Heart left ventricle (tissue), 16 donors: Measurements from ENCODE around the gene NALCN. TPM values are rescaled to one million over a fixed set of nuclear protein-coding genes. Genes with fewer than 3 reads are reported as not detected.

Experiments
- ATAC-seq, 4 donors: fragments of 200-7000 bp; cut with Tn5 transposase; one replicate each; pipeline ENCODE4 v1.9.1; 2020 to 2022; ENCODE audit warnings: moderate library complexity in 4 of 4, mild to moderate bottlenecking in 3 of 4, moderate number of reproducible peaks in 1 of 4
- DNase-seq, 5 donors: peaks; one replicate each; pipeline ENCODE4 v3.0.0-alpha.2; 2020
- H3K27ac ChIP-seq, 12 donors: fragments of 200-600 bp; sonication (generic) in 4 of 12; one replicate each; pipeline versions ENCODE4 v1.5.0 to v1.8.0; 2016 to 2022; ENCODE audit warnings: mild to moderate bottlenecking in 2 of 12
- H3K27me3 ChIP-seq, 9 donors: fragments of 200-600 bp; sonication (generic) in 2 of 9; one replicate each; pipeline versions ENCODE4 v1.5.1 to v1.8.0; 2016 to 2022; ENCODE audit warnings: mild to moderate bottlenecking in 3 of 9
- H3K36me3 ChIP-seq, 9 donors: fragments of 200-600 bp; sonication (generic) in 2 of 9; one replicate each; pipeline versions ENCODE4 v1.5.0 to v1.8.0; 2018 to 2022; ENCODE audit warnings: mild to moderate bottlenecking in 2 of 9
- H3K4me1 ChIP-seq, 12 donors: fragments of 200-600 bp; sonication (generic) in 4 of 12; one replicate each; pipeline versions ENCODE4 v1.5.0 to v1.8.0; 2016 to 2022; ENCODE audit warnings: mild to moderate bottlenecking in 3 of 12
- H3K4me3 ChIP-seq, 12 donors: fragments of 200-600 bp; sonication (generic) in 4 of 12; one replicate each; pipeline versions ENCODE4 v1.5.0 to v1.8.0; 2017 to 2022; ENCODE audit warnings: mild to moderate bottlenecking in 9 of 12, moderate library complexity in 4 of 12
- H3K9me3 ChIP-seq, 12 donors: fragments of 200-600 bp; sonication (generic) in 4 of 12; one replicate each; pipeline versions ENCODE4 v1.5.0 to v1.8.0; 2016 to 2022; ENCODE audit warnings: mild to moderate bottlenecking in 1 of 12
- CTCF ChIP-seq, 12 donors: fragments of 200-600 bp; sonication (generic) in 4 of 12; IDR thresholded peaks; one replicate each; pipeline versions ENCODE4 v1.5.0 to v1.8.0; 2018 to 2022; ENCODE audit warnings: antibody characterized with exemption in 12 of 12, mild to moderate bottlenecking in 5 of 12
- POLR2A ChIP-seq, 2 donors: fragments of 450-650 bp; IDR thresholded peaks; one replicate each; pipeline ENCODE4 v1.6.1; 2017; ENCODE audit warnings: antibody characterized with exemption in 2 of 2, mild to moderate bottlenecking in 2 of 2, moderate library complexity in 2 of 2
- WGBS, 4 donors: extraction: QIAGEN DNeasy Blood & Tissue Kit in 2 of 4; methylation state at CpG; one replicate each; pipeline versions ENCODE4 v1.1.5 to v1.1.7; 2013 to 2018; 5-methylcytosine and 5-hydroxymethylcytosine counted together
- intact Hi-C, 10 donors: fragments of 100-400 bp; cut with DNase I; formaldehyde crosslinking; loops; one replicate each; pipeline versions ENCODE4 v1.11.1 to v1.14.2; 2022
- polyA plus RNA-seq, 2 donors: library from polyadenylated mRNA; stranded (reverse); fragments of 200-250 nt; gene quantifications; one replicate each; pipeline ENCODE4 v1.2.3, GENCODE V29; 2013
- total RNA-seq, 9 donors: library from RNA; depleted of rRNA in 2 of 9; stranded (reverse); fragments of >200 nt in 2 of 9; fragmentation: NEBNext Ultra II Directional in 3 of 9; extraction: Animal tissue kit (Norgen Biotek cat#: 25700) in 3 of 9; gene quantifications; one replicate each; pipeline versions ENCODE4 v1.1.0 to v1.2.4, GENCODE V29; 2016 to 2023
- donor health status: ischemic (EF 13 %, LVEDD 7.1; RV severe dilation, severe dysfunction).
- donor health status: healthy with polysubstance abuse.
- donor health status: DM: no; HTN: yes; CAD: no.
- donor health status: DM: no; HTN: no; CAD: no.
- donor health status: ischemic (EF 25% LVEDD 6.9; RV normal size, moderate dysfunction).
- donor health status: ischemic (EF 25% LVEDD 5.7; RV mildly dilated, moderate dysfunction).
- donor health status: healthy.
- donor health status: DM: yes; HTN: yes; CAD: no.
- donor health status: ischemic (EF 35%, LVEDD 5.7; RV mildly dilated, moderate dysfunction).
- donor health status: nonischemic (EF 11% LVEDD 7.7; RV severe dilation, severe dysfunction).
- donor health status: DM: yes; HTN: yes; CAD: no.
- donor health status: PGD.
- donor health status: ischemic (EF 29% LVEDD 5.4; RV normal size, mild dysfunction).
- donor health status: nonischemic (EF 23%, LVEDD 6.1; RV moderate dilation, normal function).

Gene NALCN
- total and polyA plus RNA-seq, 11 donors, result 1.9 to 11.4 (median 6.8) TPM; not detected in 1

- ATAC-seq, result peak in 3 of 4 donors; percentile 75 to 76 (median 76)
- TF ChIP-seq CTCF (IDR thresholded peaks at IDR 0.05) (no peak), POLR2A (IDR thresholded peaks at IDR 0.05) (no peak)
Measured at GRCh38 chr13:101408992-101409656, 7.2 kb downstream of the NALCN start.

GRCh38 chr13:101408154-101408553, 8.2 kb downstream of the NALCN start:
- TF ChIP-seq CTCF (IDR thresholded peaks at IDR 0.05), result no peak
- WGBS, 4 donors, result 77 to 84% (median 83%) methylated on average over 9 of the region's 9 CpGs
- DNase-seq (no peak), ATAC-seq (peak in 2 of 4 donors; percentile 24 to 38)
- H3K4me3 ChIP-seq, result peak overlapping the region in 1 of 12 donors; percentile 15
- no peaks in the 10 kb centered on the region for H3K9me3 ChIP-seq
- no peaks in the 10 kb centered on the region for H3K27me3 ChIP-seq
- intact Hi-C loops, result no loop called here
- no peaks in the 10 kb centered on the region for H3K36me3 ChIP-seq
- H3K4me1 ChIP-seq, result peaks cover 0 to 13% (median 0%) of the 10 kb centered on the region in 12 donors
- no peak overlapping the region for H3K27ac ChIP-seq

More at GRCh38 chr13:101408992-101409656, 7.2 kb downstream of the NALCN start:
- Histone ChIP-seq H3K27ac (peak overlapping the region in 3 of 12 donors; percentile 17 to 40 (median 19)), H3K9me3 (no peaks in the 10 kb centered on the region), H3K36me3 (no peaks in the 10 kb centered on the region), H3K27me3 (no peaks in the 10 kb centered on the region), H3K4me3 (no peak overlapping the region), H3K4me1 (peaks cover 0 to 13% (median 0%) of the 10 kb centered on the region in 12 donors)
- intact Hi-C loops, result no loop called here
- no peak for DNase-seq
- 40 to 68% (median 46%) methylated on average over 6 of the region's 6 CpGs for WGBS, 4 donors

- TF ChIP-seq POLR2A (IDR thresholded peaks at IDR 0.05) (no peak), CTCF (IDR thresholded peaks at IDR 0.05) (no peak)
- WGBS, 4 donors, result 64 to 75% (median 70%) methylated on average over 1 of the region's 1 CpG
- ATAC-seq (no peak), DNase-seq (no peak)
- Histone ChIP-seq H3K27ac (no peak overlapping the region), H3K9me3 (no peaks in the 10 kb centered on the region), H3K4me3 (no peak overlapping the region), H3K27me3 (no peaks in the 10 kb centered on the region), H3K4me1 (peaks cover 0 to 13% (median 0%) of the 10 kb centered on the region in 12 donors), H3K36me3 (no peaks in the 10 kb centered on the region)
- intact Hi-C loops, result no loop called here
Measured at GRCh38 chr13:101406791-101407190, 9.5 kb downstream of the NALCN start.

GRCh38 chr13:101401196-101401595, 15.1 kb downstream of the NALCN start:
- H3K36me3 ChIP-seq, result no peaks in the 10 kb centered on the region
- TF ChIP-seq POLR2A (IDR thresholded peaks at IDR 0.05) (no peak), CTCF (IDR thresholded peaks at IDR 0.05) (no peak)
- no peak for DNase-seq
- intact Hi-C loops, result no loop called here
- no peak for ATAC-seq
- H3K4me3 ChIP-seq, result no peak overlapping the region
- no peaks in the 10 kb centered on the region for H3K4me1 ChIP-seq
- H3K27me3 ChIP-seq, result no peaks in the 10 kb centered on the region
- no peaks in the 10 kb centered on the region for H3K9me3 ChIP-seq
- no peak overlapping the region for H3K27ac ChIP-seq
- 89 to 93% (median 91%) methylated on average over 1 of the region's 1 CpG for WGBS, 4 donors
